NCI-H524 treated with DMSO at 0.1 percent for 48 hours (cell line): Measurements from ENCODE around the gene CHST15.

Experiments
- DNase-seq: peaks from one replicate; lab custom pipeline; 2025; lab: John Stamatoyannopoulos, UW

Gene CHST15

DNA sequence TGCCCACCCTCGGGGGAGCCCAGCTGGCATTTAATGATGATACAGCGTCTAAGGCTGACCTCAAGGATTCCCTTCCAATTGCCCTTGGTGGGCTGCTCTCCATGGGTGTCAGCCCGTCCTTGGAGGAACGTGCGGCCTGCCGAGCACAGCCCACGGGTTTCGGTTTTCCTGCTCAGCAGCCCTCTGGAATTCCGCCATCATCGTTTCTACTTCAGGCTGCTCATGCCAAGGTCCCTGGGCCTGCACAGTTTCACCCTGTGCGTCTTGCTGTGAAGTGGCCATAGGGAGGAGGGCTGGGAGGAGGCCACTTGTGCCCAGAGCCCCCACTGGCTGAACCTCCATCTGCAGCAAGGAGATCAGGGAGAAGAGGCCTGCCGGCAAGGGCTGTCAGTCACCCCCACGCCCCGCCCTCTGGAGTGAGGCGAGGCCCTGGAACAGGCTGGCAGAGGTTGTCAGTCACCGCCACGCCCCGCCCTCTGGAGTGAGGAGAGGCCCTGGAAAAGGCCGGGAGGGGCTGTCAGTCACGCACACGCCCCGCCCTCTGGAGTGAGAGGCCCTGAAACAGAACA is 82.8 kb downstream of the CHST15 start:
- no peak for DNase-seq

- DNase-seq: no peak
Measured at GRCh38 chr10:124010024-124010423, 83.4 kb downstream of the CHST15 start.

DNA sequence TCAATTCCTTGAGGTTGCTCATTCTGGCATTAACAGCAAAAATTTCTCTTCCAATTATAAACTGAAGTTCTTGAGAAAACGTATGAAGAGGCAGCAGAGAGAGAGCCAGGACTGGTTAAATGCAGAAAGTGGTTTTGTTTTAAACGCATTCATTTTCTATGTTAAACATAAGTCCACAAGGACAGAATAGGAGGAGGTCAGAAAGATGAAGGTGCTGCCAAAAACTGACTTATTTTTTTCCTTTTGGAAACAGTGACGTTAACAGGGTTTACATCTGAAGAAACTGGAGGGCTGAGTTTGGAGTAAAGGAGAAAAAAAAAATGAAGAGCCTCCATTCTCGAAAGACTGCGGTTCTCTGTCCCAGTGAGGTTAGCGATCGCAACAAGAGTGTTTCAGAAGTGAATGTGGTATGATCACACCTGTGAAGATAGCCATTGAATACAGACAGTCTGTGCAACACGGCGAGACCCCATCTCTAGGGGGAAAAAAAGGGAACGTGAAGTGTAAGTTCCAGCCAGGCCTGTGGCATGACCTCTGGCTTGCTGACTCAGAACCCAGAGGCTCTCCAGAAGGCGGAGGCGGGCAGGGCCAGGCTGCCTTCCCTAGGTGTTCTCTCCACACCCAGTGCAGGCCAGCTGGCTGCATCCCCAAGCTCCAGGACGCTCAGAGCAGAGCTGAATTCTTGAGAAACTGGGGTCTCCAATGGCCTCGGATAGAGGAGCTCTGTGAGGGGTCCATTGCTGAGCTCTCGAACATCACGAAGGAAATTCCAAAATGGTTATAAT is 84.0 kb downstream of the CHST15 start:
- DNase-seq: no peak

- DNase-seq: no peak
Measured at GRCh38 chr10:124008681-124009080, 84.7 kb downstream of the CHST15 start.

- no peak for DNase-seq
Measured at GRCh38 chr10:124008187-124008586, 85.2 kb downstream of the CHST15 start.

DNA sequence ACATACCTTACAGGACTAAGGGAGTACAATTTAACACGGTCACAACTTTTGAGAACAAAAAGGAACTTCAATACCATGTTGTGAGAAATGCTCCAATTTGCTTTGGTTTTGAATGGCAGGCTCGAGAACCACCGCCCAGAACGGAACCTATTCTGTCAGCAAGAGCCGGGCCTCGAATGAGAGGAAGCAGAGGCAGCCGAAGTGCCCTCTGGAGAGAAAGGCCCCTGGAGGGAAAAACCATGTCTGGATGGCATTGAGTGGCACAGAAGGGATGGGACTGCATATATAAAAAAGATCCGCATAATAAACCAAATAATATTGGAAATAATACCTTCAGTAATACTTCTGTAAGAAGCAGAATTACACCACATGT is 85.6 kb downstream of the CHST15 start:
- no peak for DNase-seq

- DNase-seq: no peak
Measured at GRCh38 chr10:124007102-124007772, 86.2 kb downstream of the CHST15 start.

- no peak for DNase-seq
Measured at GRCh38 chr10:124006526-124006925, 86.9 kb downstream of the CHST15 start.

DNA sequence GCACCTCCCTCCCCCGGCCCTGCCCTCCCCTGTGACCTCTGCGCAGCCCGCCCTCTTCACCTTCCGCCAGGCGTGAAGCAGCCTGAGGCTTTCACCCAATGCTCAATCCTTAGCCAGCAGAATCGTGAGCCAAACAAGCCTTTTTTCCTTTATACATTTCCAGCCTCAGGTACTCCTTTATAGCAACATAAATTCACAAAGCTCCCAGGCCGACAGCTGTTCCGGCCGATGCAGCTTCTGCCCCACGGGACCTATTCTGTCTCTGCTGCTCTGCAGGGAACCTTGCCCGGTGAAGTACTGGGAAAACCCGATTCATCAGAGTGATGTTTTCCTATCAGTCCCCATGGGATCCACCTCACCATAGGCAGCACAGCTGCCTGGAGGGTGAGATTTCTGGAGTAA is 87.4 kb downstream of the CHST15 start:
- DNase-seq: no peak

DNA sequence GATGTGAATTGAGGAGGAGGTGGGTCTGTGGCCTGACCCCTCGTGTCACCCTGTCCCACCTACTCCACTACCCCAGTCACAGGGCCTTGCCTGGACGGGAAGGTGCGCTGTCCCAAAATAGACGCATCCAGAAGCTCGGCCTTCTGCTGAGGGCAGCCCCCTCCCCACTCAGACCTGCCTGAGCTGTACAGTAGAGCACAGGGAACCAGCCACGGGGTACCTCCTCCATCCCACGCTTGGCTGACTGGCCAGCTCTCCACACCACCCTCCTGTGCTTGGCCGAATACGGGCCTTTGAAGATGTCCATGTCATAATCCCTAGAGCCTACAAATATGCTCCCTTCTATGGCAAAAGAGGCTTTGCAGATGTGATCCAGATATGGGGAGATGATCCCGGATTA is 88.3 kb downstream of the CHST15 start:
- DNase-seq: no peak

GRCh38 chr10:124004663-124005004 is 88.8 kb downstream of the CHST15 start:
- no peak for DNase-seq

DNA sequence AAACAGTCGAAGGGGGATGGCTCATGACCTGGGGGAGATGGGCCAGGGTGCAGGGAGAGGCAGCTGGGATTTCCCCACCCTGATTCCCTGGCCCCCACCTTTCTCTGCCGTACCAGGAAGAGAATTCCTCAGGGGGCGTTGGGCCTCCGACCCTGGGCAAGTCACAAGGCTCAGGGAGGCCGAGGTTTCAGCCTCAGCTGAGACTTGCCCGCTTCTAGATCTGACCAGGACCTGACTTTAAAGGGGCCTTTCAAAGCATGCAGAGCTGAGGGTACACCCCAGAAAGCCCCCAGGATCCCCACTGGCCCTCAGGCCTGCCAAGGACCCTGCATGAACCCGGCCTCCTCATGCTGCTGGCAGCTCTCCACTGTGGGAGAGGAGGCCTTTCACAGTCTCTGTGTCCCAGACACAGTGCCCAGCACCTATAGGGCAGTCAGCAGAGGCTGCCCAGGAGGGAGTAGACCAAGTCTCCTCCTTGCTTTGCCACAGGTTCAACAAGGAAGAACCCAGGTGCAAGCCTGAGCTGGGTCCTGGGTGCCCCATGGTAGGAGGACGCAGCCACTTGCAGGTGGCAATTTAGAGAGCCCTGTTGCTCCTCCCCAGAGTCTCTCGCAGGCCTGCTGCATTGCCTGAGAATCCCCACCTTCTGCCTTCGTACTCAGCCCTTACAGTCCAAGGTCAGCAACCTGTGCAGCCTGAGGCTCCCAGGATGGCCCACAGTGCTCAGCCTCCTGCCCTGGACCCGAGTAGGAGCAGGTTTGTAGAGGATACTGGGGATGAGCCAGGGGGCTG is 89.3 kb downstream of the CHST15 start:
- no peak for DNase-seq

DNA sequence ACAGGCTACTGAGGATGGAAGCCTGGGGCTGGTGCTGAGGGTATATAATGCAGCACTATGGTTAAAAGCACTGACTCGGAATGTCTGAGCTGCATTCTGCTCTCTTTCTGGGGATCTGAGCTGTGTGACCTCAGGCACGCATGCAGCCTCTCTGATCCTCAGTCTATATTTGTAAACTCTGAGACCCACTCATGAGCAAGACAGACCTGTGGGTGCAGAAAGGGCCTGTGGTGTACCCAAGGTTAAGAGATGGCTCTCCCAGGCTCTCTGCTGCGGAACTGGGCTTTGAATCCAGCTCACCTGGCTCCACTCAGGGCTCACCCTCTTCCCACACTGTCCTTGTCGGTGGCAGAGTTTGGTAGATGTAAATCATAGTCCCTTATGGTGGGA is 89.9 kb downstream of the CHST15 start:
- no peak for DNase-seq

GRCh38 chr10:124003070-124003419 is 90.4 kb downstream of the CHST15 start:
- DNase-seq: no peak

- DNase-seq: no peak
Measured at GRCh38 chr10:124002391-124003069, 90.9 kb downstream of the CHST15 start.

GRCh38 chr10:124001391-124002148 is 91.8 kb downstream of the CHST15 start:
- no peak for DNase-seq

GRCh38 chr10:124000792-124001201 is 92.6 kb downstream of the CHST15 start:
- DNase-seq: no peak

DNA sequence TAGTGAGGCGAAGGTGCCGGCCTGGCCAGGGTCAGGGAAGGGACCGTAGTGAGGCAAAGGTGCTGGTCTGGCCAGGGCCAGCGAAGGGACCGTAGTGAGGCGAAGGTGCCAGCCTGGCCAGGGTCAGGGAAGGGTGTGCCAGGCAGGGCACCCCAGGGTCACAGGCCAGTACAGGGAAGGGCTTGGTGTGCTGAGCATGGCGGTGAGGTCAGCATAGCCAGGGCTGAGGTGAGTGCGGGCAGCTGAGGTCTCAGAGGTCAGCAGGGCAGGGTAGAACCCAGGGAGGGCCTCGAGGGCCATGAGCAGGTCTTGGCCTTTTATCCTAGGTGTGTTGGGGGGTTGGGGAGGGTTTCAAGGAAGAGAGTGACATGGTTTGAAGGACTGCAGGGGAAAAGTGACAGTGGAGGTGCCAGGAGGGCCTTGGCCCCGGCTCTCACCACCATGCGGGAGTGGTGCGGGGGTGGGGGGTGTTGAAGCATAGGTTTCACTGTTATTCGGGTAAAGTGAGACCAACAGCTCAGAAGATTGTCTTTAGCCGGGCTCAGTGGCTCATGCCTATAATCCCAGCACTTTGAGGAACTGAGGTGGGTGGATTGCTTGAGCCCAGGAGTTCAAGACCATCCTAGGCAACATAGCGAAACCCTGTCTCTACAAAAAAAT is 93.3 kb downstream of the CHST15 start:
- no peak for DNase-seq

GRCh38 chr10:123999261-123999660 is 94.1 kb downstream of the CHST15 start:
- no peak for DNase-seq

DNA sequence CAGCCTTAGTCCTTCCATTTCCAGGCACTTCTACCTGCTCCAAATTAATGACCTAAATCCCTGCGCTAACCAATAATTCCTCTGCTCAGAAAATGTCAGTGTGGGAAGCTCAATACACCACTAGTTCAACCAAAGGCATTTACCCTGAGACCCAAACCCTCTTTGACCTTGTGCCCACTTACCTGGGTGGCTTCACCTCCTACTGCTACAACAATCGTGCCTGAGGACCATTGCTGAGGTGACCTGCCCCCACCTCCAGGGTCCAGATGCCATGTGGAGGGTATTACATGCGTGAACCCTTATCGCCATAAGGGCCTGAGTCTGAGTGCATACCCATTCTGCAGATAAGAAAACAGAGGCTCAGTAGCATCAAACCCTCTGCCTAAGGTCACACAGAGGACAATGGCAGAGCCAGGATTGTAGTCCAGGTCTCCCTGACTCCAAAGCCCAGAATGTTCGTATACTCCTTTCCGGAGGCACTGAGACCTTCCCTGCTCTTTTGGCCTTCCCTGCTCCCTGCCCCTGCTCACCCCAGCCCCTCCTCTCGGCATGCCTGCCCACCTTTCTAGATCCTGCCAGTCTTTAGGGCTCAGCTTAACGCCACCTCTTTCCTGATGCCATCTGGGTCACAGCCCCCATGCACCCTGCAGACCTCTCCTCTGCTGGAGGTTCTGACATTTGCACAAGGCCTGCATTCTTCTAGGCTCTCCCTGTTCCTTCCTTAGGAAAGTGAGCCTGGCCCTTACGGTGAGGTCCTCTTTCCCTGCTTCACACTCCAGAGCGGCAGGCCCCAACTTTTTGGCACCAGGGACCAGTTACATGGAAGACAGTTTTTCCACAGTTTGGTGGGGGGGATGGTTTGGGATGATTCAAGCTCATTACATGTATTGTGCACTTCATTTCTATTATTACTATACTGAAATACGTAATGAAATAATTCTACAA is 94.9 kb downstream of the CHST15 start:
- DNase-seq: no peak
